Breast epithelium (tissue), 3 donors: Measurements from ENCODE around the gene SPTB.

ENCODE experiments used
- POLR2A ChIP-seq: fragments of 450-650 bp; IDR thresholded peaks from one replicate; pipeline ENCODE4 v1.6.1; 2016; ENCODE audit warnings: antibody characterized with exemption, mild to moderate bottlenecking, moderate library complexity
- POLR2AphosphoS5 ChIP-seq, 3 donors: sonication (generic); formaldehyde crosslinking; IDR thresholded peaks; one replicate each; pipeline ENCODE4 v1.6.1; 2017; ENCODE audit warnings: antibody characterized with exemption in 3 of 3

DNA sequence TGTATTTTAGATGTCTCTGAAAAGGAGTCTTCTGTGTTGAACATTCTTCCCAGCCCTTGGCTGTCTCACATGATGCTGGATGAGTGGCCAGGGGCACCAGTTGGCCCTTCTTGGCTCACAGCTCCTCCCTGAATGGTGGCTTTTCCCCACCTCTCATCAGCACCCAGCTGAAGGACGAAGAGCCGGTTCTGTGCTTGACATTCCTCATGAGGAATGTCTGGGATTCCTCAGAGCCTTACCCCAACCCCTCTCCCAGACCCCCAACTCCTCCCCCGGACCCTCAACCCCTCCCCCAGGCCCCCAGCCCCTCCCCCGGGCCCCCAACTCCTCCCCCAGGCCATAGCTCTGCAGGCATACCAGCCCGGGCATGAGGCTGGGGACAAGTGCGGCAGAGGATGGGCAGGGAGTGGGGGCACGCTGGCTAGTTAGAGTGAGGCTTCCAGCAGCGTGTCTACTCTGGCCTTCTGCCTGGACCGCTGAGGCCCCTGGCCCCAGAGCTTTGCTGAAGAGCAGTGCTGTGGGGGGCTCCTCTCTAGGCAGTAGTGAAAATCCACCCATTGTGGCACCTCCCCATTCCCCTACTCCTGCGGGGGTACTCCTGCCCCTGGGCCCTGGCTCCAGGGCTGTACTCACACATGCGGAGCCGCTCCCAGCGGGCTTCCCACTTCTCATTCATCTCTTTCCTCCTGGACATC is 111.2 kb downstream of the SPTB start:
- TF ChIP-seq POLR2AphosphoS5 (IDR thresholded peaks at IDR 0.05) (no peak), POLR2A (no peak)
